T47D (cell line): ENCODE measurements around the gene CALML5.
A peak's percentile ranks its signal among the peaks of the same experiment; 100 is the strongest.

Experiments used
- DNase-seq, 2 experiments: peaks; one replicate each; pipeline versions ENCODE4 v3.0.0 to v3.0.0-alpha.2; 2011 to 2012; ENCODE audit warnings: low read depth in 1 of 2, low spot score in 1 of 2
- JUND ChIP-seq: IDR thresholded peaks from 2 replicates; pipeline ENCODE4 v1.6.1; 2012; ENCODE audit warnings: low read depth
- in situ Hi-C: cut with HindIII; loops from 2 replicates; pipeline ENCODE4 v1.10.0; 2016; ENCODE audit warnings: low sequenced_read_pairs, low pct_unique_long_range_greater_than_20kb

The CALML5 gene

GRCh38 chr10:5508161-5508604, 8.8 kb upstream of the CALML5 start:
- no peak for DNase-seq
- in situ Hi-C loops, result no loop called here
- TF ChIP-seq JUND, result no peak

- no peak for TF ChIP-seq JUND
- no peak for DNase-seq
- in situ Hi-C loops, result no loop called here
These were observed 8.3 kb upstream of the CALML5 start for GRCh38 chr10:5507649-5508131.

DNA sequence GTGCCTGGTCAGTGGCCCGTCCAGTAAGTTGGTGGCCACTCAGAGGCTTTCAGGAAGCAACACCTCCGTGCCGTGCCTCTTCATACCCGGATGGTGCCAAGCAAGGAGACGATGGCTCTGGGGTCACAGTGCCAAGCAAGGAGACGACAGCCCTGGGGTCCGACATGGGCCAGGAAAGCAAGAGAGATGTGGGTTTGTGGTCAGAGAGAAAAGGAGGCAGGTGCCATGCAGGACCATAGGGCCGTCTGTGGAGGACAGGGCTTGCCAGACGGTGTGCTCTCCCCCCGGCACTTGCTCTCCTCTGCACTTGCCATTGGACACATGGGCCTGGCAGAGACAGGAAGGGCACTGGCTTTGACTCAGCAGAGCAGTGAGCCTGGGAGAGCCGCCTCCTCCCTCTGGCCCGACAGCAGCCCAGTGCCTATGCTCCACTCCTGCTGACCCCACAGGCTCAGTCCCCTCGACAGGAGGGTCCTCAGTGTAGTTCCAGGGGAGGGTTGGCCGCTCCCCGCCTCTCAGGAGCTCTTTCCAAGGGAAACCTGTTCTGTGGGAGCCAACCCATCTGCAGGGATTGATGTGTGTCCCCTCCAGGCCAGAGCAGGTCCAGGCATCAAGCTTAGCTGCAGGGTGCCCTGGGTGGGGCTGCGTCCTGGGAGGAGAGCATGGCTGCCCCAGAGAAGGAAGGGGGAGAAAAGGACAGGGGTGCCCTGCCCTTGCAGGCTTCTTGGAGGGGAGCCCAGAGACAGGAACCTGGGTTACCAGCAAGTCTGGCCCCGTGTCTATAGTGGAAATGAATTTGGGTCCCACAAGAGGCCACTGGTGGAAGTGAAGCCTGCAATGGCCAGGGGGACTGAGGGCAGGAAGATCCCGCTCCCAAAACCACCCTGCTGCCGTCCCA, 7.6 kb upstream of the CALML5 start:
- TF ChIP-seq JUND, result no peak
- in situ Hi-C loops, result no loop called here
- no peak for DNase-seq

DNA sequence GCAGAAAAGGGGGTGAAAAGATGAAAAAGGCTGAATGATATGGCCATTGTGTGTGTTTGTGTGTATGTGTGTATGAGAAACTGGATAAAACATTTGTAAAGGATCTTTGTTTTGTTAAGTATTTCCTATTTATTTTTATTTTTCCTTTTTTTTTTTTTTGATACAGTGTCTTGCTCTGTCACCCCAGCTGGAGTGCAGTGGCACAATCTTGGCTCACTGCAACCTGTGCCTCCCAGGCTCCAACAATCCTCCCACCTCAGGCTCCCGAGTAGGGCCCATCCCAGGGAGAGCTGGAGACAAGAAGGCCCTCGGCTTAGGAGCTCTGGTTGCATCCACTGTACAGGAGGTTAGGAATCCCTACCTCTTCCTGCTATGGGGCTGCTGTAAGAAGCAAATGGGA, 6.9 kb upstream of the CALML5 start:
- no peak for DNase-seq
- in situ Hi-C loops, result no loop called here
- no peak for TF ChIP-seq JUND

- in situ Hi-C loops, result no loop called here
- TF ChIP-seq JUND, result no peak
- DNase-seq, result peak in 1 of 2 experiments; percentile 38
These were observed 5.0 kb upstream of the CALML5 start for GRCh38 chr10:5504146-5505072.

DNA sequence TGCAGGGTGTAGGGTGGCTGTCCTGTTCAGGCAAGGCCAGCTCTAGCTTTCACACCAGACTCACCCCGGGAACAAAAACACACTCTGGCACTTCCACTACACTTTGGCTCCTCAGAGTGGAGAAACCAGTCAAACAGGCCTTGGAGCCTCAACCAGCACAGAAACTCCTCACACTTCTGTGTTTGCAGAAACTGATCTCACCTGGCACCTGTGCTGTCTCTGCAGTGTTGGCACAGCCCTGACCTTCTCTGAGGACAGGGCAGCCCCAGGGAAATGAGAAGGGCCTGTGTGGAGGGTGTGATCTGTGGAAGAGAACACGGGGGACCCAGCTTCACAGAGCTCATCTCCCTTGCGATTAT, 4.1 kb upstream of the CALML5 start:
- TF ChIP-seq JUND, result no peak
- in situ Hi-C loops, result no loop called here
- peak; percentile 92 to 99 for DNase-seq

- in situ Hi-C loops, result no loop called here
- TF ChIP-seq JUND, result no peak
- peak in 1 of 2 experiments; percentile 42 for DNase-seq
These were observed 3.5 kb upstream of the CALML5 start for GRCh38 chr10:5502571-5503476.

DNA sequence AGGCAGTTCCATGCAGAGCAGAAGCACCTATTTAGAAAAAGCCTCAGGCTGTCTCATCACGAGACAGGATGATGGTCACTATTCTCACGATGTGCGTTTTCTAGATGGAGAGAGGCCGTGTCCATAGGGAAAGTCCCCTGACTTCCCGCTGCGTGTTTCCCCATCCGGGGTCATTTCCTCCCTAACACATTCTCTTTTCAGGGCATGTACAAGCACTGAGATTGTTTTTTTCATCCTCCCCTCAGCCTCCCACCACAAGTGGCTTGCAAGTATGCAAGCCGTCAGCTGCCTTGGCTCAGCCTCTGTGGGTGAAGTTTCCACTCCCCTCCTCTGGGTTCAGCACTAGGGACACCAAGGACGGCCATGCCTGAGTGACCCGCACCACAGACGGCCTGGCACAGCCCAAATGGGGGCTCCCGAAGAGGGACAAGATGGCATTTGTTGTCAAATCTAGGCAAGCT, 2.7 kb upstream of the CALML5 start:
- no peak for TF ChIP-seq JUND
- in situ Hi-C loops, result no loop called here
- DNase-seq, result no peak

DNA sequence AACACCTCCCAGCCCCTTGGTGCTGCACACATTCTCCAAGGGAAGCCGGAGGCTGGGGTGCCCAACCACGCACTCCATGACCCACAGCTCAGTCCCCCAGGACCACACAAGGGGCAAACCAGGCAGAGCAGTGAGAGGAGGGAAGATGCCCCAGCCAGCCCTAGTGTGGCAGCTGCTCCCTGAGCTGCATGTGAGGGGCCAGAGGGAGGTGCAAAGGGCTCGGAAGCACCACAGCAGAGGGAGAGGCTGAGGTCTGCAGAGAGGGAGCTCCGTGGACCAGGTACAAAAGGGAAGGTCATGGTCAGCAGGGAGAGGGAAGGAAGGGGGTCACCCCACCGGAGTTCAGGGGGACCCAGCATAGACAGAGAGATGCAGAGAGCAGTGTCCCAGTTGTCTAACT, 1.5 kb upstream of the CALML5 start:
- no peak for TF ChIP-seq JUND
- in situ Hi-C loops, result no loop called here
- no peak for DNase-seq

DNA sequence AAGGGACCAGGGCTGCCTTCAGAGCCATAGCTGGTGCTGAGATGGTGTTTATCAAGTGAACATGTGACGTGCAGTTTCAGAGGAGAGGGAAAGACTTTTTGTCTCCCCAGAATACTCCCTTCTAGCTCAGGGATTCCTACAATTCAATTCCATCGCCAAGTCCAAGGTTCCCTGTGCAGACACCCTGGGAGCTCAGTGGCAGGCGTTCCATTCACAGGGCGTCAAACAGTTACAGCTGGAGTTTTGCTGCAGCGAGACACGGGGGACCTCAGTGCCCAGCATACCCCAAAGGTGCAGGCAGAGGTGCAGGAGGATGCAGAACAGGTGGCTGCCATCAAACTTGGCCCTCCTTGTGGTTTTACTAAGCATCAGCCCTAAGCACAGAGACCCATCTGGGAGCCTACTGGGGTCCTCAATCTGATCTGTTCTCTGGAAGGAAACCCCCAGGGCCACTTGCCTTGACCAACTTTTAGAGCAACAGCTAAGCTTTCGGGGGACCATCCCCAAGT, 846 bp upstream of the CALML5 start:
- no peak for TF ChIP-seq JUND
- in situ Hi-C loops, result no loop called here

DNA sequence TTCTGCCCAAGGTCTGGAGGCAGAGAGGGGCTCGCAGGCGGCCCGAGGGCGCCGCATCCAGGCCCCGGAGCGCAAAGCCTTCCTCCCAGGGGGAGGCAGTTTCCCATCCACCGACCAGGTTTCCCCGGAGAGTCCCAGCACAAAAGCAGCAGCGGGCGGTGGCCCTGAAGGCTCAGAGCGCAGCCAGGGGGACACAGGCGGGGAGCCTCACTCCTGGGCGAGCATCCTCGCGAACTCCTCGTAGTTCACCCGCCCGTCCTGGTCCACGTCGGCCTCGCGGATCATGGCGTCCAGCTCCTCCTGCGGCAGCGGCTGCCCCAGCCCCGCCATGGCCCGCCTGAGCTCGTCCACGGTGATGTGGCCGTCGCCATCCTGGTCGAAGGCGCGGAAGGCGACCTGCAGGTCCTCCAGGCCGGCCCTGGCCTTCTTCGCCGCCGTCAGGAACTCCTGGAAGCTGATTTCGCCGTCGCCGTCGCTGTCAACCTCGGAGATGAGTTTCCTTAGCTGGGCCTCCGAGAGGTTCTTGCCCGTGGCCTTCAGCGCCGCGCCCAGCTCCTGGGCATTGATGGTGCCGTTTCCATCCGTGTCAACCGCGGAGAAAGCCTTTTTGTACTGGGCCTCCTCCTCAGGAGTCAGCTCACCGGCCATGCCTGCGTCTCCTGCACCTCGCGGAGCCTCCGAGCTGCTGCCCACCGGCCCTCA, 428 bp downstream of the CALML5 start:
- no peak for DNase-seq
- in situ Hi-C loops, result no loop called here
- TF ChIP-seq JUND, result no peak

More for the DNA sequence above, 846 bp upstream of the CALML5 start:
- DNase-seq, result no peak
